CD4-positive, alpha-beta T cell treated with Interleukin-6 at 100 ng/mL for 8 hours (primary cell): Measurements from ENCODE around the gene PICALM.

Source experiments
- DNase-seq: peaks from one replicate; pipeline ENCODE4 v3.0.0-alpha.2; 2020; ENCODE audit warnings: mixed read lengths, low spot score

The PICALM gene

GRCh38 chr11:86081455-86081854 lies 12.6 kb upstream of the PICALM start:
- no peak for DNase-seq

DNA sequence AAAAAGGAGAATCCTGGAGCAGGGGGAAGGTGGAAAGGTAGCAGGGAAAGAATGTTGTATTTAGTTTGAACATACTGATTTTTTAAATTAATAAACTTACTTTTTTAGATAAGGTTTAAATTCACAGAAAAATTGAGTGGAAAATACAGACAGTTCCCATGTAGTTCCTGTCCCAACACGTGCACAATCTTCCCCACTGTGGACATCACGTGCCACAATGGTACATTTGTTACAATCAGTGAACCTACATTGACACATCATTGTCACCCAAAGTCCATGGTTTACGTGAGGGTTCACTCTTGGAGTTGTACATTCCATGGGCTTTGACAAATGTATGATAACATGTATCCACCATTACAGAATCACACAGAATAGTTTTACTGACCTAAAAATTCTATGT lies 10.5 kb upstream of the PICALM start:
- no peak for DNase-seq

DNA sequence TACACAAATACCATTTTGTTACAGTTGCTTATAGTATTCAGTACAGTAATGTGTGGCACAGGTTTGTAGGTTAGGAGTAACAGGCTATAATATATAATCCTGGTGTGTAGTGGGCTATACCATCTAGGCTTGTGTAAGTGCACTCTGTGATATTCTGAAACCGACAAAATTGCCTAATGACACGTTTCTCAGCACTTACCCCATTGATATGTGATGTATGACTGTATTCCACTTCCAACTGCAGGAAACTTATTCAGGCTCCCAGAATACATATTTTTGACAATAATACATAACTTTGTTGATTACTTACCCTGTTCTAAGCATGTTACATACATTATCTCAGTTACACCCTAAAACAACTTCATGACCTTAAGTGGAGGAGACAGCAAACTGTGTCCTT lies 5.1 kb upstream of the PICALM start:
- DNase-seq: no peak

DNA sequence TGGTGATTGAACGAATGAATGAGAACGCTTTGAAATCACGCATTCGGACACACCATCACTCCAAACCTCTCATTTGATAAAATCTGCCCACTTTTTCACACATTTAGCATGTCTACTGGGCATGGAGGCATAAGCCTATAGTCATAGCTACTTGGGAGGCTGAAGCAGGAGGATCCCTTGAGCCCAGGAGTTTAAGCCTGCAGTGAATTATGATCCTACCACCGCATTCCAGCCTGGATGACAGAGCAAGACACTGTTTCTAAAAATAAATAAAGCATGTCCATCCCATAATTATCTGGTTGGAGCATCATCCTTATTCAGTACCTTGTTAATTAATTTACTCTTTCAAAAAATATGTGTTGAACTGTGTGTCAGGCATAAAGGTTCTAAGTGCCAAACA lies 3.3 kb upstream of the PICALM start:
- no peak for DNase-seq

- DNase-seq: no peak
These were observed 1.5 kb upstream of the PICALM start for GRCh38 chr11:86070142-86071056.

- DNase-seq: no peak
These were observed 671 bp upstream of the PICALM start for GRCh38 chr11:86069408-86070101.

- no peak for DNase-seq
These were observed 579 bp downstream of the PICALM start for GRCh38 chr11:86068138-86068871.

- DNase-seq: no peak
These were observed 1.1 kb downstream of the PICALM start for GRCh38 chr11:86067851-86068137.

DNA sequence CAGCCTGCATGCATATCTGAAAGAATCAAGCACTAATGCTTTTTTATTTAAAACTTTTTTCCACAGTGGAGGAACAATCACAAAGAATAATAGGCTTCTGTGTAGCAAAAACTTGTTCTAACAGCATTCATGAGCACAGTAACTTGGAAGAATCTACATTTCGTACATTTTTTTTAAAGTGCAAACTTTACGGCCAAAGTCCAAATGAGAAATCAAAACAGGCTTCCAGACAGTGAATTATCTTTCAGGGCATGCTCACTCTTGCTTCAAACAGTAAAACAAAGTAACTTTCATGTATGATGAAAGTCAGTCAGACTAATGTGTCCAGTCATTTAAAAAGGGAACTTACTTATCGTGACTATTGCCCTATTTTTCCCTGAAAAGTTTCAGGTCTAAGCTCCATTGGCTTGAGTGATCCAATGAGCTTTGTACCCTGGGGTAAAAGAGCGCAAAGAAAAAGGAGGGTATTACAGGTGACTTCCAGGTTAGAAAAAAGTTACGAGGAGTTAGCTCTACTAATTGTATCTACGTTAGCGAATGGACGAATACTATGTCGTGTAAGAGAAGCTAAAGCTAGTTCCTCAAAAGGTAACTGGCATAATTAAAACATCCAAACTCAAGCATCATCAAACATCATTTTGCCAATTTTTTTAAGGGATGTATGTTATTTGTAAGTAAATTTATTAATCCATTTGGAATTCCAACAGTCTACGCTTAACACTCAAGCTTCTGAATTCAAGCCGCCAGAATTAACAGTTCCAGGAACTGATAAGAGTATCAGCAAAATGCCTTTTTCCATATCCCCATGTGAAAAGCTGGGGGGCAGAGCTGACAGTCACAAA lies 1.7 kb downstream of the PICALM start:
- no peak for DNase-seq

DNA sequence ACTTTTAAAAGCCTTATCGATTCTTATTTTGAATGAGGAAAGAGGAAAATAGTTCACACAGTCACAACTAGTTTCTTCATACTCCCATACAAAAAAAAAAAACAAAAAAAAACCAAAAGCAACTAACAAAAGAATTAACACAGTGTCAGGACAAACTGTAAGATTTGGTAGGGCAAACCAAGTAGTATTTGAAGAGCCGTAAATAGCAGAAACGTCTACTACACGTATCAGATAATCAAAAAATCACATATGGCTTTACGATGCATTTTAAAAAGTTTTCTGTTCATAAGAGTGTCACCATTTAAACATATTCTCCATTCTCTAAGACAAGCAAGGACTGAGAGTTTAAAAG lies 2.3 kb downstream of the PICALM start:
- DNase-seq: no peak

DNA sequence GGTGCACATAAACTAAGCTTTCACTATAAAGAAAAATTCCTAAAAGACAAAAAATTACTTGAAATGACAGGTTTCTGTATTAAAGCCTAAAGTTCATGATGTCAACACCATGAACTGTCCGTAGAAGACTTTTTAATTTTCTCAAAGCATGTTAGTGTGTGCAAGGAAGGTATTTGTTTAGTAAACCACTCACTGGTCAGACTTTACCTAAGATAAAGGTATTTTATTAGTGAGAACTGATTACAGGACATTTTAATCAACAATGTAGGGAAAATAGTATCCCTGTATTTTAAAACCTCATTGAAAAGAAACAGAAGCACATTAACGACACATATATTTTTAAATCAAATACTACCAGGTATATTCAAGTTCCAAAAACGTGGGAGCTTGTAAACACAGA lies 2.9 kb downstream of the PICALM start:
- no peak for DNase-seq

DNA sequence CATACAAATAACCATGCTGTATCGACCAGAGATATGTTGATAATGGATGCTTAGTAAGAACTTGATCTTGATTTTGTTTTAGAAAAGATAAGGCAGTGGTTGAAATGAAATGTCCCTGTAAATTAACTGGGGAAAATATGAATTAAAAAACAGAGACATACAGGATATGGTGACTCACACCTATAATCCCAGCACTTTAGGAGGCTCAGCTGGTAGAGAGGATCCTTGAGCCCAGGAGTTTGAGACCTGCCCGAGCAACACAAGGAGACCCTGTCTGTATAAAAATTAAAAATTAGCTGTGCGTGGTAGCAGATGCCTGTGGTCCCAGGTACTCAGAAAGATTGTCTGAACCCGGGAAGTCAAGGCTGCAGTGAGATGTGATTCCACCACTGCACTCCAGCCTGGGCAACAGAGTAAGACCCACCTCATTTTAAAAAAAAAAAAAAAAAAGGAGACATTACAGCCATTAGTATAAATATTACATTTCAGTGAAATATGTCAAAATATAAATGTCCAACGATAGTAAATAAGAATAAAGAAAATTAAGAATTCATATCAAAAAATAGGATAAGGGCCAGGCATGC lies 4.6 kb downstream of the PICALM start:
- no peak for DNase-seq

DNA sequence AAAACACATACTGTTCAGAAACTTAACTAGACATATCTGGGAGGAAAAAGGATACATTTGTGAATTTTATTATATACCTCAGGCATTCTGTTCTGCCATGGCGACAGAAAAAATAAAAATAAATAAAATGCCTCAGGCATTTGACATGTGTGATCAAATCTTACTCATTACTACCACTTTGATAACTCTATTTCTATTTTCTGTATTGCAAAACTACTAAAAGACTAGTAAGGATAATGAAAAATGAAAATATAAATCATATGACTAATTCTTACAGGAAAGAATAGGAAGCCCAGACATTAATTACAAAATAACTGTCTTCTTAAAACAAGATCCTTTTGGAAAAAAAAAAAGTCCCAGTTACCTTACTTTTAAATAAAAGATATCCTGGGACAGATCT lies 5.3 kb downstream of the PICALM start:
- DNase-seq: no peak

- DNase-seq: no peak
These were observed 6.2 kb downstream of the PICALM start for GRCh38 chr11:86062719-86063118.

GRCh38 chr11:86061483-86062205 lies 7.2 kb downstream of the PICALM start:
- no peak for DNase-seq

GRCh38 chr11:86060544-86060943 lies 8.3 kb downstream of the PICALM start:
- DNase-seq: no peak

GRCh38 chr11:86058360-86058759 lies 10.5 kb downstream of the PICALM start:
- no peak for DNase-seq

- DNase-seq: no peak
These were observed 12.5 kb downstream of the PICALM start for GRCh38 chr11:86056351-86056854.

DNA sequence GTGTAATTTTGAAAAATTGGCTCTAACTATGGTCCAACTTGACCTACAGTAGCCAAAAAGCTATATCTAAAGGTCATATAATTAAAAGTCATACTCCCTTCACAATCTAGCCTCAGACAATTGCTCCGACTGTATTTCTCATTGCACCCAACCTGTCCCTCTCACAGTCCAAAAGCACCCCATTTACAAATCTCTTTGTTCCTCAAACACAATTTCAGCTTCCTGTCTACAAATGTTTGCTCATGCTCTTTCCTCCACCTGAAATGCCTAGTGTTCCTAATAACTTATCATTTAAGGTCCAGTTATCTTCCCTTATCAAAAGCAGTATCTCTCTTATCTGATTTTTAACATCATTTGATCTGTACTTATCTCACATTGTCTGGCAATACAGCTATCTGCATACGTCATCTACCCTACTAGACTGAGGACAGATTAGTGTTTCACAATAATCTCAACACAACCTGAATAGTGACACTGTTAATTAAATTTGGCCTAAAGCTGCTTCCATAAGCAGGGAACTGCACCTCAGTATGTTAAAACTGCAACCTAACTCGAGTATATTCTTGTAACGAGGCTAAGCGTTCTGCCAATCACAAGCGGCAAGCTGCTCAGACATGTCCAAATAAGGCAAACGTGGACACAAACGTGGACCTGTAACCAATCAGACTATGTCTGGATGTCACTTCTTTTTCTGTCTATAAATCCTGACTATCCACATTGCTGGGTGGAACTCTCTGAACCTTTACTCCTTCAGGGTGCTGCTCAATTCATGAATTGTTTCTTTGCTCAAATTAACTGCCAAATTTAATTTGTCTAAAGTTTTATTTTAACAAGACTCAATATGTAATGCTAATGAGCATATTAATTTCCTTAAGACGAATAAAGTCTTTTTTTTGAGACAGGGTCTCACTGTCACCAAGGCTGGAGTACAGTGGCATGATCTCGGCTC lies 15.9 kb downstream of the PICALM start:
- no peak for DNase-seq
